Gastrocnemius medialis (tissue), 4 donors: ENCODE measurements around the gene MACROD2. TPM values are rescaled to one million over a fixed set of nuclear protein-coding genes. Genes with fewer than 3 reads are reported as not detected.

Experiments
- ATAC-seq, 2 donors: fragments of 150-250 bp; one replicate each; pipeline ENCODE4 v1.9.1; 2016
- DNase-seq, 2 donors: peaks; one replicate each; pipeline ENCODE4 v3.0.0-alpha.2; 2019
- H3K27ac ChIP-seq, 4 donors: fragments of 200-600 bp; sonication (generic); 1 replicate in 1 of 4; 2 replicates in 3 of 4; pipeline ENCODE4 v1.5.1; 2016 to 2018; ENCODE audit warnings: mild to moderate bottlenecking in 2 of 4, moderate library complexity in 1 of 4
- H3K27me3 ChIP-seq, 3 donors: fragments of 200-600 bp; sonication (generic) in 2 of 3; 1 replicate in 1 of 3; 2 replicates in 2 of 3; pipeline versions ENCODE4 v1.5.1 to v1.6.0; 2016 to 2019; ENCODE audit warnings: mild to moderate bottlenecking in 1 of 3, moderate library complexity in 1 of 3
- H3K36me3 ChIP-seq, 2 donors: fragments of 200-600 bp; sonication (generic) in 1 of 2; one replicate each; pipeline ENCODE4 v1.5.1; 2017 to 2018
- H3K4me1 ChIP-seq, 2 donors: fragments of 200-600 bp; sonication (generic) in 1 of 2; one replicate each; pipeline ENCODE4 v1.5.1; 2016 to 2017; ENCODE audit warnings: mild to moderate bottlenecking in 2 of 2
- H3K4me3 ChIP-seq, 4 donors: fragments of 200-600 bp; sonication (generic) in 3 of 4; 1 replicate in 1 of 4; 2 replicates in 3 of 4; pipeline ENCODE4 v1.5.1; 2016 to 2019; ENCODE audit warnings: mild to moderate bottlenecking in 2 of 4
- H3K9me3 ChIP-seq, 3 donors: fragments of 200-600 bp; sonication (generic) in 2 of 3; 1 replicate in 1 of 3; 2 replicates in 2 of 3; pipeline ENCODE4 v1.5.1; 2016 to 2019
- CTCF ChIP-seq, 5 experiments: fragments of 450-650 bp in 3 of 5; fragments of 200-600 bp in 2 of 5; sonication (generic) in 2 of 5; IDR thresholded peaks in 4 of 5; conservative IDR thresholded peaks in 1 of 5; 1 replicate in 4 of 5; 2 replicates in 1 of 5; pipeline ENCODE4 v1.5.1; 2016 to 2019; ENCODE audit warnings: antibody characterized with exemption in 5 of 5, mild to moderate bottlenecking in 3 of 5, moderate library complexity in 3 of 5
- POLR2A ChIP-seq, 2 donors: fragments of 450-650 bp; IDR thresholded peaks; one replicate each; pipeline ENCODE4 v1.6.1; 2017; ENCODE audit warnings: antibody characterized with exemption in 2 of 2, mild to moderate bottlenecking in 2 of 2, moderate library complexity in 2 of 2
- in situ Hi-C, 4 donors: fragments of 200-750 bp; cut with MboI; loops; one replicate each; pipeline versions ENCODE4 v1.15.0 to v1.8.0; 2017; ENCODE audit warnings: low sequenced_read_pairs in 4 of 4
- intact Hi-C: fragments of 100-400 bp; cut with DNase I; formaldehyde crosslinking; loops from one replicate; pipeline ENCODE4 v1.15.1; 2023; ENCODE audit warnings: low total_unique reads
- total RNA-seq, 4 donors: library from RNA; depleted of rRNA; stranded (reverse); fragments of >200 nt; gene quantifications; one replicate each; pipeline versions ENCODE4 v1.1.0 to v1.2.3, GENCODE V29; 2016

MACROD2 gene
- total RNA-seq, 4 donors from 2014 or later: 1.8 to 10.2 (median 3.6) TPM

GRCh38 chr20:15851576-15852215, 1856.4 kb downstream of the MACROD2 start:
- in situ Hi-C loops (no loop called here), intact Hi-C loops (no loop called here)
- no peak for ATAC-seq
- Histone ChIP-seq H3K4me3 (no peak overlapping the region), H3K27ac (no peak overlapping the region), H3K9me3 (no peaks in the 10 kb centered on the region), H3K4me1 (no peaks in the 10 kb centered on the region), H3K27me3 (no peaks in the 10 kb centered on the region), H3K36me3 (no peaks in the 10 kb centered on the region)
- DNase-seq: no peak
- TF ChIP-seq POLR2A (IDR thresholded peaks at IDR 0.05) (no peak), CTCF (IDR thresholded peaks at IDR 0.05 in 4 of 5, conservative IDR thresholded peaks at IDR 0.05 in 1 of 5) (no peak)

GRCh38 chr20:15854911-15855310, 1859.6 kb downstream of the MACROD2 start:
- no peak for TF ChIP-seq CTCF (IDR thresholded peaks at IDR 0.05 in 4 of 5, conservative IDR thresholded peaks at IDR 0.05 in 1 of 5)
- no peak for TF ChIP-seq POLR2A (IDR thresholded peaks at IDR 0.05)
- ATAC-seq (no peak), DNase-seq (no peak)
- Histone ChIP-seq H3K4me1 (no peaks in the 10 kb centered on the region), H3K36me3 (no peaks in the 10 kb centered on the region), H3K4me3 (no peak overlapping the region), H3K9me3 (no peaks in the 10 kb centered on the region), H3K27me3 (no peaks in the 10 kb centered on the region), H3K27ac (no peak overlapping the region)
- intact Hi-C loops: no loop called here
- in situ Hi-C loops: no loop called here

- in situ Hi-C loops: no loop called here
- no peak overlapping the region for H3K4me3 ChIP-seq
- intact Hi-C loops: no loop called here
Observed at GRCh38 chr20:15857173-15857784, 1862.0 kb downstream of the MACROD2 start.

GRCh38 chr20:15859061-15859460, 1863.7 kb downstream of the MACROD2 start:
- H3K27ac ChIP-seq: no peak overlapping the region
- intact Hi-C loops (no loop called here), in situ Hi-C loops (no loop called here)
- no peak for TF ChIP-seq POLR2A (IDR thresholded peaks at IDR 0.05)
- TF ChIP-seq CTCF (IDR thresholded peaks at IDR 0.05 in 4 of 5, conservative IDR thresholded peaks at IDR 0.05 in 1 of 5): no peak
- ATAC-seq (no peak), DNase-seq (no peak)
- no peaks in the 10 kb centered on the region for H3K4me1 ChIP-seq
- H3K9me3 ChIP-seq: no peaks in the 10 kb centered on the region
- H3K27me3 ChIP-seq: no peaks in the 10 kb centered on the region
- no peak overlapping the region for H3K4me3 ChIP-seq
- H3K36me3 ChIP-seq: no peaks in the 10 kb centered on the region

More at GRCh38 chr20:15857173-15857784, 1862.0 kb downstream of the MACROD2 start:
- H3K27ac ChIP-seq: no peak overlapping the region
- H3K36me3 ChIP-seq: no peaks in the 10 kb centered on the region
- DNase-seq (no peak), ATAC-seq (no peak)
- TF ChIP-seq CTCF (IDR thresholded peaks at IDR 0.05 in 4 of 5, conservative IDR thresholded peaks at IDR 0.05 in 1 of 5) (no peak), POLR2A (IDR thresholded peaks at IDR 0.05) (no peak)
- H3K4me1 ChIP-seq: no peaks in the 10 kb centered on the region
- H3K9me3 ChIP-seq: no peaks in the 10 kb centered on the region
- H3K27me3 ChIP-seq: no peaks in the 10 kb centered on the region
